Aorta (tissue), 5 donors: Measurements from ENCODE around the gene CSNK2A1. TPM values are rescaled to one million over a fixed set of nuclear protein-coding genes. Genes with fewer than 3 reads are reported as not detected.

Source experiments
- ATAC-seq: fragments of 200-7000 bp; cut with Tn5 transposase; one replicate; pipeline ENCODE4 v1.9.1; 2022; ENCODE audit warnings: moderate library complexity; ENCODE audit not compliant: low FRiP score
- DNase-seq, 2 donors: peaks; one replicate each; pipeline ENCODE4 v3.0.0-alpha.2; 2020
- H3K27ac ChIP-seq, 2 donors: one replicate each; pipeline ENCODE4 v1.5.1; 2013; ENCODE audit warnings: low read length in 2 of 2, mild to moderate bottlenecking in 2 of 2, moderate library complexity in 2 of 2, control low read depth in 1 of 2, inconsistent platforms in 1 of 2, low read depth in 1 of 2
- H3K27me3 ChIP-seq, 2 donors: one replicate each; pipeline ENCODE4 v1.6.1; 2013; ENCODE audit warnings: control low read depth in 1 of 2, low read length in 1 of 2, mild to moderate bottlenecking in 1 of 2, moderate library complexity in 1 of 2; ENCODE audit not compliant: insufficient read depth in 2 of 2, control insufficient read depth in 1 of 2
- H3K36me3 ChIP-seq, 2 donors: one replicate each; pipeline ENCODE4 v1.6.1; 2013; ENCODE audit warnings: control low read depth in 1 of 2, low read length in 1 of 2, mild to moderate bottlenecking in 1 of 2; ENCODE audit not compliant: insufficient read depth in 2 of 2, control insufficient read depth in 1 of 2
- H3K4me1 ChIP-seq, 2 donors: one replicate each; pipeline ENCODE4 v1.6.1; 2013; ENCODE audit warnings: low read length in 2 of 2, control low read depth in 1 of 2, mild to moderate bottlenecking in 1 of 2, moderate library complexity in 1 of 2; ENCODE audit not compliant: insufficient read depth in 2 of 2, control insufficient read depth in 1 of 2
- H3K4me3 ChIP-seq, 2 donors: one replicate each; pipeline ENCODE4 v1.5.1; 2013; ENCODE audit warnings: low read length in 2 of 2, control low read depth in 1 of 2, mild to moderate bottlenecking in 1 of 2
- H3K9me3 ChIP-seq: one replicate; pipeline ENCODE4 v1.6.1; 2013; ENCODE audit warnings: mild to moderate bottlenecking, low read length; ENCODE audit not compliant: control insufficient read depth
- WGBS, 2 donors: extraction: QIAGEN DNeasy Blood & Tissue Kit; methylation state at CpG; one replicate each; pipeline ENCODE4 v1.1.7; 2013; 5-methylcytosine and 5-hydroxymethylcytosine counted together
- intact Hi-C, 2 donors: fragments of 100-400 bp; cut with DNase I; formaldehyde crosslinking; loops; one replicate each; pipeline versions ENCODE4 v1.14.2 to v1.15.0; 2022
- long read RNA-seq, 2 donors: library from polyadenylated mRNA; unstranded; transcript quantifications; one replicate each; pipeline ENCODE4 v2.0.0, GENCODE V29; 2020 to 2021
- polyA plus RNA-seq, 2 donors: library from polyadenylated mRNA; stranded (reverse); fragments of 200-250 nt; gene quantifications; one replicate each; pipeline ENCODE4 v1.2.3, GENCODE V29; 2013
- total RNA-seq, 2 donors: library from RNA; stranded (reverse); fragmentation: NEBNext Ultra II Directional; extraction: Animal tissue kit (Norgen Biotek cat#: 25700); gene quantifications; one replicate each; pipeline ENCODE4 v1.2.1, GENCODE V29; 2021
- donor health status: healthy with polysubstance abuse.
- donor health status: Bipolar disorder and iron deficiency.
- donor health status: DM: no; HTN: no; CAD: no.
- donor health status: DM: no; HTN: no; CAD: no.
- donor health status: DM: yes; HTN: yes; CAD: no.

CSNK2A1 gene
- total RNA-seq (10 to 100 TPM; 73.5 to 98.2 TPM), polyA plus RNA-seq (10 to 100 TPM; 23.4 to 27.8 TPM)
- long read RNA-seq, donor 1, full-length matches to known transcripts, result 35 of 59 reads
- long read RNA-seq, donor 1, partial matches to known transcripts, result 9 of 59 reads
- long read RNA-seq, donor 1, other reads (novel, unspliced or antisense), result 15 of 59 reads
- long read RNA-seq, donor 2, full-length matches to known transcripts, result 9 of 27 reads
- long read RNA-seq, donor 2, partial matches to known transcripts, result 6 of 27 reads
- long read RNA-seq, donor 2, other reads (novel, unspliced or antisense), result 12 of 27 reads

DNA sequence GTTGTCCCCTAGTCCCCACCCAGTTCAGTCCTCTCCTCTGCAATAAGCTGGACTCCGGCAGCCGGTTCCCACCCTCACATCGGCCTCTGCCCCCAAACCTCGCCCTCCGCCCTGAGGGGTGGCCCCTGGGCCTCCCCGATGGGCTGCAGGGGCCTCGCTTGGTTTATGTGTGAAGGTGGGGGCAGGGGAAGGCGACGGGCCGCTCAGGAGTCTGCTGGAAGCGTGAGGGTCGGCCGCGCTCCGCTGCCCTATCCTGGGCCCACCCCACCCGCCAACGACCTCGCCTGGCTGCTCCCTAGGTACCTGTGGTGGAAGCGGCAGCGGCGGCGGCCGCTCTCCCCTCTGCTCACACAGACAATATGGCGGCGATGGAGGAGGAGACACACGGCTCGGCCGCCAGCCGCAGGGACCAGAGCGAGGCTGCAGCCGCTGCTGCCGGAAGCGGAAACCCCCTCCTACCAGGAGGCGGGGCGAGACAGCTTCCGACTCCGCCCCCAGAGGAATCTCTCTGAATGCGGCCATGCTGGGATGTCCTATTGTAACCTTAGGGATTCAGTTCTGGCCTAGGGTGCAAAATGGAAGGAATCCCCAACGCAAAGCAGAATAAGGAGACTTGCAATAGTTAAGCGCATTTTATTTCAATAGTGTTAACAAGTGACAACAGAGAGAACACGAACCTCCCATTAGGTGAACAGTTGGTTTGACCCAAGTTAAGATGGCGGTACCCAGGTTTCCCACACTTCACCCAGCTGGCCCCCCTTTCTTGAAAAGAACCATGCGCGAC lies at the start of gene CSNK2A1:
Gene CSNK2A1, minus strand, starts transcription at position 422 of the 784 bp plus-strand sequence. CDS start 35,239 bp downstream, outside the sequence.
- intact Hi-C loops, result loop anchor here (2.0 to 10.0 kb wide), 6 partner anchors 109 to 196 kb away; partner anchors contain the start of genes RBCK1 (in 2 of the 2), SRXN1 (in 2 of the 2) and NRSN2 (in 1 of the 2)
- Histone ChIP-seq H3K27ac (peak within 1 kb of the TSS in 1 of 2 donors; percentile 91), H3K4me1 (peaks cover 0 to 8% of the 10 kb centered on the region in 2 donors), H3K27me3 (no peaks in the 10 kb centered on the region), H3K9me3 (peaks cover 2% of the 10 kb centered on the region), H3K36me3 (no peaks in the 10 kb centered on the region), H3K4me3 (peak within 1 kb of the TSS; percentile 90 to 99)
- ATAC-seq (peak; percentile 99), DNase-seq (peak; percentile 96 to 97)
- WGBS, 2 donors, result 0 to 1% methylated on average over 44 of the region's 44 CpGs

GRCh38 chr20:592506-592905 lies 48.9 kb upstream of the CSNK2A1 start:
- Histone ChIP-seq H3K36me3 (no peaks in the 10 kb centered on the region), H3K27ac (no peak overlapping the region), H3K4me3 (no peak overlapping the region), H3K4me1 (no peaks in the 10 kb centered on the region), H3K27me3 (no peaks in the 10 kb centered on the region), H3K9me3 (no peaks in the 10 kb centered on the region)
- ATAC-seq (no peak), DNase-seq (no peak)
- WGBS, 2 donors, result 79 to 81% methylated on average over 7 of the region's 7 CpGs
- intact Hi-C loops, result no loop called here

DNA sequence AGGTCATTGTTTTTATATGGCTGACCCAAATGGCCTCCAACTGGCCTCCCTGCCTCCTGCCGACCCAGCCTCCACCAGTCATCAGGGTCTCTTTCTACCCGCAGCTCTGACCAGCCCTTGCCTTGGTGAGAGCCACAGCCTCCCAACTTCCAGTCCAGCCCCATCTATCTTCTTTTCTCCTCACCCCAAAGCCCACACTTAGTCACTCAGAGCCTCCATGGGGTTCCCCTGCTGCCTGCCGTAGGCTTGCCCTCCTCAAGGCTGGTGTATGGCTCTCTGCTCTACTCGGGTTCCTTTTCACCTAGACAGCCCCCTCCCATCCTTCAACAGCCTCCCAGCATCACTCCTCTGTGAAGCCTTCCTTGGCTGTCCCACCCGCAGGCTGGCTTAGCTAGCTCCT lies 48.4 kb upstream of the CSNK2A1 start:
- Histone ChIP-seq H3K4me3 (no peak overlapping the region), H3K36me3 (no peaks in the 10 kb centered on the region), H3K4me1 (no peaks in the 10 kb centered on the region), H3K27ac (no peak overlapping the region), H3K9me3 (no peaks in the 10 kb centered on the region), H3K27me3 (no peaks in the 10 kb centered on the region)
- ATAC-seq, result no peak
- WGBS, 2 donors, result 76 to 79% methylated on average over 5 of the region's 5 CpGs
- intact Hi-C loops, result no loop called here
- peak in 1 of 2 donors; percentile 27 for DNase-seq

DNA sequence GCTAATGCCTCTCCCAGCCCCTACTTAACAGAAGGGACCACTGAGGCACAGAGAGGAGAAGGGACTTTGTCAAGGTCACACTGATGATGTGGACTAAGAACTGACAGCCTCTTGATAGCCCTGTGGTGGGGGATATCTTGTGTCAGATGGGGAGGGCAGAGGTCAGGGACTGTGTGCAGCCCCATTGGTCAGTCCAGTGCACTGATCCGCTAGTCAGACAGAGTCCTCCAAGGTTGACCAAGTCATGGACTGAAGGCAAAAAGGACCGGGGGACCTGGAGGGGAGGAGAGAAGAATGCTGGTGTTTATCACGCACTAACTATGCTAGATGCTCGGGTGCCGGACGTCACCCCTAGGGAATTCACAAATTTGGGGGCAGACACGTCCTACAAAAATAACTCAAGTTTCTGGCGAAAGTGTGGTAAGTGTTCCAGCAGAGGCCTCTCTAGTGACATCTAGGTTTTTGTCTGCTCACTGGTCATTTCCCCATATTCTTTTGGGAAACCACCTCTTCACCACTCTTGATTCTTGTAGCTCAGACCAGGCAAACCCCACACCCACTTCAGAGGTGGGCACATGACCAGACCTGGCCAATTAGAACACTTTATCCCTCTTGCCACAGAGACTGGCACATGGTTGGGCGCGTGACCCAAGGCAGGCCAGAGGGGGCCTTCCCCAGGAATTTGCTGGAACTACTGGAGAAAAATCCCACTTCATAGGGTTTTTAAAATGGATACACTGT lies 45.5 kb upstream of the CSNK2A1 start:
- no peak for ATAC-seq
- 70 to 71% methylated on average over 9 to 10 of the region's 10 CpGs for WGBS, 2 donors
- Histone ChIP-seq H3K36me3 (no peaks in the 10 kb centered on the region), H3K4me3 (no peak overlapping the region), H3K9me3 (no peaks in the 10 kb centered on the region), H3K27me3 (no peaks in the 10 kb centered on the region), H3K27ac (no peak overlapping the region), H3K4me1 (no peaks in the 10 kb centered on the region)
- peak in 1 of 2 donors; percentile 24 for DNase-seq
- intact Hi-C loops, result no loop called here

GRCh38 chr20:588476-588875 lies 44.9 kb upstream of the CSNK2A1 start:
- no peaks in the 10 kb centered on the region for H3K9me3 ChIP-seq
- H3K4me3 ChIP-seq, result no peak overlapping the region
- DNase-seq (no peak), ATAC-seq (no peak)
- no peaks in the 10 kb centered on the region for H3K4me1 ChIP-seq
- intact Hi-C loops, result no loop called here
- WGBS, 2 donors, result 26 to 34% methylated on average over 3 of the region's 3 CpGs
- H3K27ac ChIP-seq, result no peak overlapping the region
- no peaks in the 10 kb centered on the region for H3K36me3 ChIP-seq
- H3K27me3 ChIP-seq, result no peaks in the 10 kb centered on the region

DNA sequence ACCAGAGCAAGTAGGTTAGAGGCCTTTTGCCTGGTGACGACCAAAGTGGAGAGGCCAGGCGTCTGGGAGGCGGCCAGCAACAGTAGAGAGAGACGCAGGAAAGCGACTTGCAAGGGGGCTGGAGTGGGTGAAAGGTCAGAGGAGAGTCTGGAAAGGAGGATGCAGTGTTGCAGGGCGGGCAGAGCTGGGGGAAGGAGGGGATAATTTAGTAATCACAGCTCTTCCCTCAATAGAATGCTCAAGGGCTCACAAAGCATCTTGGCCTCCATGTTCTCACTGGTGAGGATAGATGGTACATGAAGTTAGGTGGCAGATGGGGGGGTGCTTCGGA lies 41.3 kb upstream of the CSNK2A1 start:
- WGBS, 2 donors, result 72 to 77% methylated on average over 7 of the region's 7 CpGs
- H3K9me3 ChIP-seq, result no peaks in the 10 kb centered on the region
- H3K27ac ChIP-seq, result no peak overlapping the region
- no peaks in the 10 kb centered on the region for H3K36me3 ChIP-seq
- DNase-seq (peak in 1 of 2 donors; percentile 34), ATAC-seq (no peak)
- H3K4me1 ChIP-seq, result no peaks in the 10 kb centered on the region
- H3K4me3 ChIP-seq, result no peak overlapping the region
- intact Hi-C loops, result no loop called here
- no peaks in the 10 kb centered on the region for H3K27me3 ChIP-seq

GRCh38 chr20:584161-584970 lies 40.8 kb upstream of the CSNK2A1 start:
- H3K36me3 ChIP-seq, result no peaks in the 10 kb centered on the region
- WGBS, 2 donors, result 56 to 63% methylated on average over 8 of the region's 8 CpGs
- H3K9me3 ChIP-seq, result no peaks in the 10 kb centered on the region
- H3K4me3 ChIP-seq, result no peak overlapping the region
- no peaks in the 10 kb centered on the region for H3K27me3 ChIP-seq
- DNase-seq (no peak), ATAC-seq (no peak)
- intact Hi-C loops, result no loop called here
- no peaks in the 10 kb centered on the region for H3K4me1 ChIP-seq
- H3K27ac ChIP-seq, result no peak overlapping the region

GRCh38 chr20:582204-582603 lies 38.6 kb upstream of the CSNK2A1 start:
- DNase-seq, result peak in 1 of 2 donors; percentile 40
- H3K36me3 ChIP-seq, result no peaks in the 10 kb centered on the region
- no peaks in the 10 kb centered on the region for H3K9me3 ChIP-seq
- no peak for ATAC-seq
- H3K4me3 ChIP-seq, result no peak overlapping the region
- intact Hi-C loops, result no loop called here
- no peaks in the 10 kb centered on the region for H3K27me3 ChIP-seq
- H3K4me1 ChIP-seq, result no peaks in the 10 kb centered on the region
- 72 to 79% methylated on average over 5 of the region's 5 CpGs for WGBS, 2 donors
- H3K27ac ChIP-seq, result no peak overlapping the region
